H1 (cell line): ENCODE measurements around the gene GPRC5D. TPM values are rescaled to one million over a fixed set of nuclear protein-coding genes. Genes with fewer than 3 reads are reported as not detected.

Source experiments
- ASH2L ChIP-seq: fragments of 200-600, 300-600 bp; sonication (generic); IDR thresholded peaks from one replicate; pipeline ENCODE4 v1.7.1; 2017; ENCODE audit warnings: low read length
- CBX8 ChIP-seq: fragments of 300-800, 300-1000 bp; sonication (generic); IDR thresholded peaks from 2 replicates; pipeline ENCODE4 v1.7.1; 2016; ENCODE audit warnings: low read depth, low read length, borderline replicate concordance
- CTBP2 ChIP-seq: IDR thresholded peaks from 2 replicates; pipeline ENCODE4 v1.7.0; 2011; ENCODE audit warnings: borderline replicate concordance, mild to moderate bottlenecking, moderate library complexity, mixed read lengths, low read length; ENCODE audit not compliant: insufficient read depth, insufficient read length
- EGR1 ChIP-seq: IDR thresholded peaks from 2 replicates; pipeline ENCODE4 v1.6.1; 2011; ENCODE audit warnings: low read depth, low read length, borderline replicate concordance
- EZH2 ChIP-seq: fragments of 200-600 bp; sonication (generic); IDR thresholded peaks from 2 replicates; pipeline ENCODE4 v1.7.1; 2012; ENCODE audit warnings: low read depth, mild to moderate bottlenecking, moderate library complexity, low read length, inconsistent platforms; ENCODE audit not compliant: severe bottlenecking
- PHF8 ChIP-seq: fragments of 200-600 bp; sonication (generic); conservative IDR thresholded peaks from 2 replicates; pipeline ENCODE4 v1.7.1; 2012; ENCODE audit warnings: low read depth, mild to moderate bottlenecking, inconsistent platforms, low read length, moderate library complexity
- POU5F1 ChIP-seq: IDR thresholded peaks from 2 replicates; pipeline ENCODE4 v1.6.1; 2011; ENCODE audit warnings: low read depth, mild to moderate bottlenecking, low read length, moderate library complexity
- polyA plus RNA-seq, 7 experiments: library from polyadenylated mRNA; depleted of rRNA in 3 of 7; stranded (reverse) in 5 of 7; unstranded in 2 of 7; fragments of >200 nt in 5 of 7; fragments of 200-250 nt in 2 of 7; gene quantifications; 1 replicate in 5 of 7; 2 replicates in 1 of 7; 4 replicates in 1 of 7; pipeline versions ENCODE4 v1.2.1 to v1.2.3, GENCODE V29; 2011 to 2013; ENCODE audit warnings: missing spikeins in 2 of 7, mixed read lengths in 2 of 7
- total RNA-seq: library from RNA; stranded (reverse); fragmentation: NEBNext Ultra II Directional; extraction: Animal tissue kit (Norgen Biotek cat#: 25700); gene quantifications from 2 replicates; pipeline ENCODE4 v1.2.1, GENCODE V29; 2021

Gene GPRC5D
- total and polyA plus RNA-seq, 2 of the 8 experiments (the other 6 are each of a cell fraction or from before 2014, with no cell fraction given) = 0.45 TPM; not detected in 1

- TF ChIP-seq PHF8 (no peak), EZH2 (no peak), EGR1 (no peak), CTBP2 (no peak), CBX8 (no peak), ASH2L (no peak), POU5F1 (no peak)
Measured at GRCh38 chr12:12922978-12923377, 29.0 kb downstream of the GPRC5D start (continued).
